ENCODE results near the gene UGT1A6. TPM values are rescaled to one million over a fixed set of nuclear protein-coding genes. Genes with fewer than 3 reads are reported as not detected.

Gene UGT1A6
- total RNA-seq, 2 experiments from 2014 or later = not detected

DNA sequence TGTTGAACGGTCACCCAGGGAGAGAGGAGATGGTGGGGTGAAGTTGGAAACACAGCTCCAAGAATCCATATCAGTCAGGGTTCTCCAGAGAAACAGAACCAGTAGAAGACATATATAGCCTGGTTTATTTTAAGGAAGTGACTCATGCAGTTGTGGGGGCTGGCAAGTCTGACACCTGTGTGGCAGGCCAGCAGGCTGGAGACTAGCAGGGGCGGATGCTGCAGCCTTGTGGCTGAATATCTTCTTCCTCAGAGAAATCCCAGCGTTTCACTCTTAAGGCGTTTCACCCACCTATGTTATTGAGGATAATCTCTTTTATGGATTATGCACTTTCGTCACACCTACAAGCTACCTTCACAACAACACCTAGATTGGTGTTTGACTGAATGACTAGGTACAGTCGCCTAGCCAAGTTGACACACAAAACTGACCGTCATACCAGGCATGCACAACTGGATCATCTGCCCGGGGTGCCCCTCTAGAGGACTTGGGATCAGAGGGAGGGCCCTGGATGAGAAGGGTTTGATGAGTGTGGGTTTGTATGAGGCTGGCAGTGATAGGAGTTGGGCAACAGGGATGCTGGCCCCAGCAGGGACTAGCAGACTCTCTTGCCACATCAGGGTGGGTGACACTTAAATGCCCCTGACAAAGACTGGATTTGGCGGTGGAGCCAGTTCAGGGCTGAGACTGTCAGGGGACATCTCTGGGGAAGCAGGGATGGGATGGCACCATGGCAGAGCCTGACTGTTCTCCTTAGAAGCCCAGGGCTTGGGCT lies 108.9 kb downstream of the UGT1A6 start:
- ChIA-PET POLR2A (no interaction called here), CTCF (no interaction called here)
- Mint-ChIP-seq H3K4me1 (ENCODE audit: low read depth) (peaks cover 5% of the 10 kb centered on the region), H3K4me3 (no peak overlapping the region), H3K9me3 (ENCODE audit: insufficient read depth) (no peaks in the 10 kb centered on the region), H3K27me3 (ENCODE audit: low read depth) (peaks cover 6% of the 10 kb centered on the region), H3K27ac (no peak overlapping the region), H3K36me3 (ENCODE audit: low read depth) (no peaks in the 10 kb centered on the region)
- ATAC-seq = peak; percentile 77
- DNase-seq = peak; percentile 48

DNA sequence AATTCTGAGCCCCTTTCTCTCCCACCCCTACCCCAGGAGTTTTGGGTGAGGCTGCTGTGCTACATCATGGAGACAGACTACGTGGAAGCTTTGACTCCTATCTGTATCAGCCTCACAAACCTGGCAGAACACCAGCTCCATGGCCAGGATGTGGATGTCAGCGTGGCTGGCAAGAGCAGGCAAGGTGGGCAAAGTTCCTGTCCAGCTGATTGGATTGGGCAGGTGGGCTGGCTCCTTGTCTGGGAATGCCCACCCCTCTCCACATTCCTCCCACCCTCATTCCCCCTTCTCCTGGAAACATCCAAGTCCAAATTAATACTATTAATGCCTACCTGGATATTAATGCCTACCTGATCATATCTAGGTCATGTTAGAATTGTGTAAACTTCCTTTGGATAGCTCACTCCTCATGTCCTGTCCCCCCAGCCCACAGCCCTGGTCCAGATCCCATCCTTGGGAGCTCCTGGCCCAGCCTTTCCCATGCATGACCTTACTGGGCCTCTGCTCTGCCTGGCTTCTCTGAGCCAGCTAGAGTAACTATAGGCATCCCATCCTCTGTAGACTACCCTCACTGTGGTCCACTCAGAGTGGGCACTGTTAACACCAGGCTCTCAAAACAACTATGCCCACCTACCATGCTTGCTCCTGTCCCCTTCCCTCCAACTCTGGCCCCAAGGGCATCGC lies 109.6 kb downstream of the UGT1A6 start:
- Mint-ChIP-seq H3K9me3 (ENCODE audit: insufficient read depth) (no peaks in the 10 kb centered on the region), H3K4me3 (no peak overlapping the region), H3K27me3 (ENCODE audit: low read depth) (peaks cover 6% of the 10 kb centered on the region), H3K27ac (no peak overlapping the region), H3K4me1 (ENCODE audit: low read depth) (peaks cover 5% of the 10 kb centered on the region), H3K36me3 (ENCODE audit: low read depth) (no peaks in the 10 kb centered on the region)
- DNase-seq (no peak), ATAC-seq (no peak)
- POLR2A ChIA-PET = no interaction called here
- CTCF ChIA-PET = no interaction called here

DNA sequence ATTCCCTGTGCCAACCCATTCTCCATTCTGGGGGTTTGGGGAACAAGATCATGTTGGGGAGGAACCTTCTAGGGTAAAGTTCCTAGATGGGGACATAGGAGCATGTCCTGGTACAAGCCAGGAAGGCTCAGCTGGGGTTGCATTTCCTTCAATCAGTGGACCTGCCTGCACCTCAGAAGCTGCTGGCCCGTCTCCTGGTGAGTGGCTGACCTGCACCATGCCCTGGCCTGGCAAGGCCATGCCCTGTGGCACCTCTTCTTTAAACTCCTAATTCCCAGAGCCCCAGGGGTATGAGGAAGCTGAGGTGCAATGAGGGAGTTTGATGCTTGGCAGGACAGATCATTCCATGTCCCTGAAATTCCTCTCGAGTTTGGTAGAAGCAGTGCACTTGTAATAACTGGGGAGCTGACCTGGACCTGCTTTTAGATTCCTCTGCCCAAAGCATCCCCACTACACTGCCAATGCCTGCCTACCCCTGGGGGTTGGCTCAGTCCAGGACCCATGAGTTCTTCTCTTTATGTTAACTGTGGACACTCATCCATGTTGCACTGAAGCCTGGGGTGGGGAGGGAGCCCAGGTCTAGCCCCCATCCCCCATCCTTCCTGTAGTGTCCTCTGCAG lies 110.7 kb downstream of the UGT1A6 start:
- Mint-ChIP-seq H3K9me3 (ENCODE audit: insufficient read depth) (no peaks in the 10 kb centered on the region), H3K4me1 (ENCODE audit: low read depth) (peaks cover 5% of the 10 kb centered on the region), H3K27ac (no peak overlapping the region), H3K36me3 (ENCODE audit: low read depth) (no peaks in the 10 kb centered on the region), H3K4me3 (no peak overlapping the region), H3K27me3 (ENCODE audit: low read depth) (peaks cover 6% of the 10 kb centered on the region)
- POLR2A ChIA-PET = no interaction called here
- CTCF ChIA-PET = no interaction called here
- no peak for DNase-seq
- no peak for ATAC-seq

DNA sequence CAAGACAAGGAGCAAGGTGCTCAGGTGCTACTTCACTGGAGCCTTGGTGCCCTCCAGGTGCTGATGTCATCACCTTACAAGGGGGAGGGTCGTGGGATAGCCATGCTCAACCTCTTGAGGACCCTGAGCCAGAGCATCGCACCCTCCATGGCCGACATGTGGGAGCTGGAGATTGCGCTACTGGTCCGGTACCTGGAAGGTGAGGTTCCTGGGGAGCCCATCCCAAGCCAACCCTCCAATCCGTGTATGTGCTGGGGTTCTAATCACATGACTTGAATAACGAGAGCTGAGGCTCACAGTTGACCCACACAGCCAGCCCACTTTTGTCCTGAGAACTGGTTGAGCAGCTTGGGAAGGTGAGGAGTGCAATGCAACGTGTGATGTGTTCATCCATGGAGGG lies 111.3 kb downstream of the UGT1A6 start:
- Mint-ChIP-seq H3K27ac (no peak overlapping the region), H3K9me3 (ENCODE audit: insufficient read depth) (no peaks in the 10 kb centered on the region), H3K4me1 (ENCODE audit: low read depth) (peaks cover 5% of the 10 kb centered on the region), H3K27me3 (ENCODE audit: low read depth) (peaks cover 6% of the 10 kb centered on the region), H3K36me3 (ENCODE audit: low read depth) (no peaks in the 10 kb centered on the region), H3K4me3 (no peak overlapping the region)
- ATAC-seq (no peak), DNase-seq (no peak)
- ChIA-PET CTCF (no interaction called here), POLR2A (no interaction called here)

DNA sequence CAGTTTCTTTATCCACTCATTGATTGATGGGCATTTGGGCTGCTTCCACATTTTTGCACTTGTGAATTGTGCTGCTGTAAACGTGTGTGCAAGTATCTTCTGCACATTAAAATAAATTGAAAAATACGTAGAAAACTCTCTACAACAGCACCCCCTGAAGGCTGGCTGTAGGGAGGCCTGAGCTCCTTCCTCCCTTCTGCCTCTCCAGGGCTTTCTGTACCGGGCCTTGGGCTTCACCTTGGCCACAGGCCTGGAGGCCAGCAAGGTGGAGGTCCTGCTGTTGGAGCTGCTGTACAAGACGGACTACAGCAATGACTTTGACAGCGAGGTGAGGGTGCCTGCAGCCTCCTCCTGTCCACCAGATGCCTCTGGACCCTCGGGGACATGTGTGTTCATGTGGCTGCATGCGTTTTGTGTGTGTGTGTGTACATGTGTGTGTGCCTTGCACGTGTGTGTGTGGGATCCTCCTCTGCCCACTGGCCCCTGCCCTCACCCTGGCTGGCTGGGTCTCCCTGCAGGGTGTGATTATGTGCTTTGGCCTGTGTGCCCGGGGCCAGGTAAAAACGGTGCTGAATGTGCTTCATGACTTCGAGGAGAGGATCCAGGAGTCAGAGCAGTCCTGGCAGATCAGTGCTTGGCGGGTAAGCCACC lies 114.7 kb downstream of the UGT1A6 start:
- no peak overlapping the region for H3K4me3 Mint-ChIP-seq
- peaks cover 8% of the 10 kb centered on the region for H3K27me3 Mint-ChIP-seq (ENCODE audit: low read depth)
- H3K27ac Mint-ChIP-seq = no peak overlapping the region
- ChIA-PET POLR2A (no interaction called here), CTCF (no interaction called here)
- H3K9me3 Mint-ChIP-seq (ENCODE audit: insufficient read depth) = no peaks in the 10 kb centered on the region
- ATAC-seq (no peak), DNase-seq (no peak)
- no peaks in the 10 kb centered on the region for H3K36me3 Mint-ChIP-seq (ENCODE audit: low read depth)
- no peaks in the 10 kb centered on the region for H3K4me1 Mint-ChIP-seq (ENCODE audit: low read depth)

DNA sequence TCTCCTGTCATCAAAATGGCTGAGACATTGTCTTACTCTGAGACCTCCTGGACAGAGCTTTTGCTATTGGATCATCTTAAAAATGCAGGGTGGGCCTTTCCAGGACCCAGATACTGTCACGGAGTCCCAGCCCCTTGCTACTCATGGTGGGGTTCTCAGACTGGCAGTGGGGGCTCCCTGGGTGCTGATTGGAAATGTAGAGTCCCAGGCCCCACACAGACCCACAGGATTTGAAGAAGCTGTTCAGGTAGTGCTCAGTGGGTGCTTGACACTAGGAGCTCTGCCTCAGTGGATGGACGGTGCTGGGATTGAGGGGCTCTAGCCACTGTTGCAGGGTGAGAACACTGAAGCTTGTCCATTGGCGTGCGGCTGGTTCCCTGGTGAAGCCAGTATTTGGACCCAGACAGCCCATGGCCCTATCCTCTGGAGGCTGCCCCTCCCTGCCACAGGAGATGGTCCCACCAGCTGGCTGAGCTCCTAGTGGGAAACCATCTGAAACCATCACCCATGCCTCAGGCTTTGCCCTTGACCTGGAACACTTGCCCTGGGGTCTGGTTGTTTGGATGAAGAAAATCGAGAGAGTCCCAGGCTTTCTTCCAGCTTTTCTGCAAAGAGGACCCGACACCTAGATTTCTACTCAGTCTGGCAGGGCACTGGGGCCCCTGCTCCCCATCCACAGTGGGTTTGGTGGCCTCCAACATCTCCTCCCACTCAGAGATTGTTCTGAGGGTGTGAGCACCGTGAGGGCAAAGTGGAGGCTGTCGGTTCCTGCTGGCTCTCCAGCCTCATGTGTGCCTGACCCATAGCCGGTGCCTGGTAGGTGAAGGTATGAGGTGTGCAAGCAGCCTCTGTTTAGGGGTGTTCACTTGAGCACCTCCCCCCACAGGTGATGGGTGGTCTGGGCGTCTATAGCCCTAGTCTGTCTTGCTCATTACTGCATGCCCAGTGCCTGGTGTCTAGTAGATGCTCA lies 115.6 kb downstream of the UGT1A6 start:
- Mint-ChIP-seq H3K27ac (no peak overlapping the region), H3K9me3 (ENCODE audit: insufficient read depth) (no peaks in the 10 kb centered on the region), H3K4me3 (no peak overlapping the region), H3K36me3 (ENCODE audit: low read depth) (no peaks in the 10 kb centered on the region), H3K27me3 (ENCODE audit: low read depth) (peaks cover 10% of the 10 kb centered on the region), H3K4me1 (ENCODE audit: low read depth) (no peaks in the 10 kb centered on the region)
- CTCF ChIA-PET = no interaction called here
- DNase-seq (no peak), ATAC-seq (no peak)
- POLR2A ChIA-PET = no interaction called here

DNA sequence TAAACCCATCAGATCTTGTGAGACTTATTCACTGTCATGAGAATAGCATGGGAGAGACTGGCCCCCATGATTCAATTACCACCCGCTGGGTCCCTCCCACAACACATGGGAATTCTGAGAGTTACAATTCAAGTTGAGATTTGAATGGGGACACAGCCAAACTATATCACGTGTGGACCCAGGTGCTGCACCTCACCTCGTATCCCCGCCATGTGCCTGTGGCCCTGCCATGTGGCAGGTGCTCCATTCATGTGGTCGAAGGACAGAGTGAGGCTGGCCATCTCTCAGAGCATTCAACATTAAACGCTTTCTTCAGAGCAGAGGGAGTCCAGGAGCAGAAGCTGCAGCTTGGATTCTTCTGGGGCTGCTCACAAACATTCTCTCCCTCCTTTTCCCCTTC lies 117.7 kb downstream of the UGT1A6 start:
- ATAC-seq = no peak
- Mint-ChIP-seq H3K4me3 (no peak overlapping the region), H3K27ac (no peak overlapping the region), H3K9me3 (ENCODE audit: insufficient read depth) (no peaks in the 10 kb centered on the region), H3K4me1 (ENCODE audit: low read depth) (no peaks in the 10 kb centered on the region), H3K36me3 (ENCODE audit: low read depth) (no peaks in the 10 kb centered on the region), H3K27me3 (ENCODE audit: low read depth) (peaks cover 6% of the 10 kb centered on the region)
- ChIA-PET CTCF (no interaction called here), POLR2A (no interaction called here)
- DNase-seq = no peak

DNA sequence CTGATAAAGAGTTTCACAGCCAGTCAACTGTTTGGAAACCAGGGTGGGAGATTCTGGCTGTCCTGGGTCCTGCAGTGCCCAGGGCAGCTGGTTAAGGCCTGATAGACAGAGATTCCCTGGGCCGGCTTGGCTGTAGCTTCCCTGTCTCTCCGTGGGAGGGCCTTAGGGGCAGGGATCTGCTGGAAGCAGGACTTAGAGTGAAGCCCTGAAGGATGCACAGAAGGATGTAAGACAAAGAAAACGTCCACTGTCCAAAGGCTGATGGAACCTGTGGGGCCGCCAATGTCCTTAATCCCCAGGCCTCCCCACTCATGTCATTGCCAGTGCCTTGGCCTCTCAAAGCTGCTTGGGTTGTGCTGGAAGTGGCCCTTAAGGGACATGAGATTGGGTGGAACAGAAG lies 118.4 kb downstream of the UGT1A6 start:
- no peak for DNase-seq
- H3K4me1 Mint-ChIP-seq (ENCODE audit: low read depth) = no peaks in the 10 kb centered on the region
- H3K36me3 Mint-ChIP-seq (ENCODE audit: low read depth) = no peaks in the 10 kb centered on the region
- no peaks in the 10 kb centered on the region for H3K9me3 Mint-ChIP-seq (ENCODE audit: insufficient read depth)
- no peak overlapping the region for H3K27ac Mint-ChIP-seq
- H3K4me3 Mint-ChIP-seq = no peak overlapping the region
- CTCF ChIA-PET = no interaction called here
- POLR2A ChIA-PET = no interaction called here
- no peak for ATAC-seq
- peaks cover 4% of the 10 kb centered on the region for H3K27me3 Mint-ChIP-seq (ENCODE audit: low read depth)

DNA sequence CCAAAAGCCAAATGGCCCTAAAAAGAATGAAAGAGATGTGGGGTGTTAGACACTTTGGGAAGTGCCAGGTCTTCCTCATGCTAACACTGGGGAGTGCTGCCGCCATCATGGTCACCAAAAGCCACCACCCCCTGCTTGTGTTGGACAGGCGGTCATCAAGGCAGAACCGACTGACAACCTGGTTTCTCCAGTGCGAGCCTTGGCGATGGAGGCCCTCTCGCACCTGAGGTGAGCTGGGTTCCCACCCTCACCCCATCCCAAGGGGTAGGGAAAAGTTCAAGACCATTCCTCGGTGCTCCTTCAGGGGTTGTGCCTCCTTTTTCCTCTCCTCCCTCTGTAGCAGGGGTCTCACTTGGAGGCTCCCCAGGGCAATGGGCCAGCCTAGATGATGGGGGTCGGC lies 119.0 kb downstream of the UGT1A6 start:
- Mint-ChIP-seq H3K27me3 (ENCODE audit: low read depth) (peaks cover 6% of the 10 kb centered on the region), H3K36me3 (ENCODE audit: low read depth) (no peaks in the 10 kb centered on the region), H3K4me3 (no peak overlapping the region), H3K9me3 (ENCODE audit: insufficient read depth) (no peaks in the 10 kb centered on the region), H3K27ac (no peak overlapping the region), H3K4me1 (ENCODE audit: low read depth) (no peaks in the 10 kb centered on the region)
- CTCF ChIA-PET = no interaction called here
- ATAC-seq = no peak
- DNase-seq = no peak
- POLR2A ChIA-PET = no interaction called here

DNA sequence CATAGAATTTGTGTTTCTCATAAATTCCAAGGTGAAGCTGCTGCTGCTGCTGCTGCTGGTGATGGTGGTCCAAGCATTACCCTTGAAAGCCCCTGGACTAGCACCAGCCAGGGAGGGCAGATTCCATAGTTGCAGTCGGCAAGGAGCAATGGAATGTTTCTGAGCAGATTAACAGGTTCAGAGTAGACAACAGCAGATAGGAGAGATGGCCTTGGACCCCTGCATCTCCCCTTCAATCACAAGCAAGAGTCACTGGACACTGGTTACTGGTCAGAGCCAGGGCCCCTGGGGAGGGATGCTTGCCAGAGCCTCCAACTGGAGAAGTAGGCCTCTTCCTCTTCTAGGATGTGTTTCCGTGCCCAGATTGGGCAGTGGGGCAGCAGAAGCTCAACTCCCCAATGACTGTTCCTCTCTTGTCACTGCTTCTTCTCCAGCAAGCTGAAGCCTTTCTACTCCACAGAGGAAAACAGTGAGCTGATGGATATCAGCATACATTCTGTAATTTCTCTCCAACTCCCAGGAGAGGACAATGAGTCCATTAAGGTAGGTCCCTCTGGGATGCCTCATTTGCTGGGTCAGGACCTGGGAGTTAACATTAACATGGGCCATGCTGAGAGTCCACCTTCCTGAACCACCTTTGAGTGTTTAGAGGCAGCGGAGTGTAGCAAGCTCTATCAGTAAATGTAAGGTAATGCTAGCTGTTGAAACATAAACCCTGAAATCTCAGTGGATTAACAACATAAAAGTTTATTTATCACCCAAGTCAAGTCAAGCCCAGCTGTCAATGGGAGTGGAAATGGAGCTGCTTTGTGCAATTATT lies 120.8 kb downstream of the UGT1A6 start:
- CTCF ChIA-PET = interaction anchor here (0.6 to 1.5 kb wide), 2 partner anchors 19 to 84 kb away, joined by 3 read pairs; partner anchors contain the start of gene UGT1A3
- Mint-ChIP-seq H3K27ac (no peak overlapping the region), H3K4me1 (ENCODE audit: low read depth) (peaks cover 3% of the 10 kb centered on the region), H3K36me3 (ENCODE audit: low read depth) (no peaks in the 10 kb centered on the region), H3K9me3 (ENCODE audit: insufficient read depth) (no peaks in the 10 kb centered on the region), H3K4me3 (no peak overlapping the region), H3K27me3 (ENCODE audit: low read depth) (peaks cover 6% of the 10 kb centered on the region)
- POLR2A ChIA-PET = interaction anchor here (0.6 kb wide), 1 partner anchor 523 kb away, joined by 3 read pairs; no protein-coding TSS in a partner anchor
- DNase-seq (no peak), ATAC-seq (no peak)

All from activated CD8-positive, alpha-beta T cell treated with anti-CD3 and anti-CD28 coated beads, Interleukin-2, amount 10 ng/mL, durations not matched to agents 7 days and 5 days (primary cell).